Activated T-cell treated with anti-CD3 and anti-CD28 coated beads for 24 hours (primary cell): ENCODE measurements around the gene TMEM185A.
"Not testable (repeated sequence)": the region's sequence is repeated elsewhere in the genome, so short reads cannot be mapped to it uniquely, and the experiment has no call there.

Source experiments
- DNase-seq: peaks from one replicate; pipeline ENCODE4 v3.0.0-alpha.2; 2020; ENCODE audit warnings: low read depth

TMEM185A gene

DNA sequence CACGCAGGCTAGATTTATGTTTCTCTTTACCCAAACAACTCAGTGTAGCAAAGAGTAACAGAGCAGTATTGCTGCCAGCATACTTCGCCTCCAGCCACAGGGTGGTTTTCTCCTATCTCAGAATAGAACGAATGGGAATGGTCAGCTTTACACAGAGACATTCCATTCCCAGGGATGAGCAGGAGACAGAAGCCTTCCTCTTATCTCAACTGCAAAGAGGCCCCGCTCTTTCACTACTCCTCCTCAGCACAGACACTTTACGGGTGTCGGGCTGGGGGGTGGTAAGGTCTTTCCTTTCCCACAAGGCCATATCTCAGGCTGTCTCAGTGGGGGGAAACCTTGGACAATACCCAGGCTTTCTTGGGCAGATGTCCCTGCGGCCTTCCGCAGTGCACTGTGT is 4.8 kb downstream of the TMEM185A start:
- not testable (repeated sequence) for DNase-seq

DNA sequence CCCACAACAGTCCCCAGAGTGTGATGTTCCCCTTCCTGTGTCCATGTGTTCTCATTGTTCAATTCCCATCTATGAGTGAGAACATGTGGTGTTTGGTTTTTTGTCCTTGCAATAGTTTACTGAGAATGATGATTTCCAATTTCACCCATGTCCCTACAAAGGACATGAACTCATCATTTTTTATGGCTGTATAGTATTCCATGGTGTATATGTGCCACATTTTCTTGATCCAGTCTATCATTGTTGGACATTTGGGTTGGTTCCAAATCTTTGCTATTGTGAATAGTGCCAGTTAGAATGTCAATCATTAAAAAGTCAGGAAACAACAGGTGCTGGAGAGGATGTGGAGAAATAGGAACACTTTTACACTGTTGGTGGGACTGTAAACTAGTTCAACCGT is 11.9 kb downstream of the TMEM185A start:
- not testable (repeated sequence) for DNase-seq

DNA sequence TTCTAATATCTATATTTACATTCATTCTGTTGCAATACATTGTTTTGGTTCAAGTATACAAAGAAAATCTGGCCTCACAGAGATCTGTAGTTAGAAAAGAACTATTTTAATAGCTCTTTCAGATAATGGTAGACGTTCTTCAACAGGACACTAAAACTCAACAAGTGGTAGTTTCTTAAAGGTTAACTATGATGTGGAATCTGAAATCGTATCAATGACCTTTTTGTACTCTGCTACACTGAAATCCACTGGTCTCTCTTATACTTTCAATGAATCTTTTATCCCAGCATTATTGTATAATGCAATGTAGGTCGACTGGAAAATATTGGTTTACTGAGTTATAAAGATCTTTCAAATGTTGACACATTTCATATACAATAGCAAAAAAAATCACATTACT is 12.7 kb downstream of the TMEM185A start:
- DNase-seq = no peak

DNA sequence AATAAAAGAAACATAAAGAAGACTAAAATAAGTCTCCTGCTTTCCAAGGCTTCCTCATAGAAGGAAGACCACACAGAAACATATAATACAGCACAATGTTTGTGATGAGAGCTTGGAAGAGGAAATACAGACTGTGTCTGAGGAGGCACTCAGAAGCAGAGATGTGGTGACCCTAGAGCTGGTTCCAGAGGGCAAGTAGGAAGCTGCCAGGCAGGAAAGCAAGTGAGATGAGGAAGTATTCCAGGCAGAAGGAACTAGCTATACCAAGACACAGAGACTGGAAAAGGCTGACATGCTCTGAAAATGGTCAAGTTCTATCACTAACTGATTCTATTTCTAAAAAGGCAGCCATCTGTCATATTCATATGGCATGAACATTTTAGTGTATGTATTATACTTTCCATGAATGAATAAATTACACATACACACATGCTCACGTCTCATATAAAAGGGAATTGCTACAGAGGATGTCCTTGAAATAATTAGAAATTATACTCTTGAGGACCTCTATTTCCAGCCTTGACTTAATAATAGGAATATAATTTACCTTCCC is 19.9 kb downstream of the TMEM185A start:
- DNase-seq = no peak

DNA sequence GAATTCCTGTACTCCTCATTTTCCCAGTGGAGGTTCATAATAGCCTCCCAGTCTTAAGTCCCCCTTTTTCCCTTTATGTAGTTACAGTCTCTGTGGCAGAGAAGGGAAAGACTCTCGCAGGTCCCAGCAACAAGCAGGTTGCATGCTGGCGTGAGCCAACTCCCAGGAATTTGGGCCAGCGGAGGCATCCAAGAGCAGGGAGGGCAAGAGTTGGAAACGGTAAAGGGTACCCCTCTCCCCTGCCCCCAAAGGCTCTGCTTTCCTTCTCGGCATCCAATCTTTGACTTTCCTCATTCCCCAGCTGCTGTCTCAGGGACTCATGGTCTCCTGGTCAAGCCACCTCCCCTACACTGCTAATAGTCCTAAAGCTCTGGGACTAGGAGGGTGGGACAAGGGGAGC is 21.1 kb downstream of the TMEM185A start:
- DNase-seq = no peak

DNA sequence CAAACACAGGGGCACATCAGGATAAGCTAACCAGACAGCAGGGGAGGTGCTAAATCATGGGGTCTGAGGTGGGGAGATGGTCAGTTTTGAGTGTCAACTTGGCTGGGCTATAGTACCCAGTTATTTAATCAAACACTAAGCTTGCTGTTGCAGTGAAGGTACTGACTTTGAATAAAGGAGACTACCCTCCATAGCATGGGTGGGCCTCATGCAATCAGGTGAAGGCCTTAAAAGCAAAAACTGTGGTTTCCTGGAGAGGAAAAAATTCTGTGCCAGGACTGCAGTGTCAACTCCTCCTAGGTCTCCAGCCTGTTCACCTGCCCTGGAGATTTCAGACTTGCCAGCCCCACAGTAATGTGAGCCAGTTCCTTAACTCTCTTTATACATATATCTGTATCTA is 23.9 kb downstream of the TMEM185A start:
- no peak for DNase-seq

DNA sequence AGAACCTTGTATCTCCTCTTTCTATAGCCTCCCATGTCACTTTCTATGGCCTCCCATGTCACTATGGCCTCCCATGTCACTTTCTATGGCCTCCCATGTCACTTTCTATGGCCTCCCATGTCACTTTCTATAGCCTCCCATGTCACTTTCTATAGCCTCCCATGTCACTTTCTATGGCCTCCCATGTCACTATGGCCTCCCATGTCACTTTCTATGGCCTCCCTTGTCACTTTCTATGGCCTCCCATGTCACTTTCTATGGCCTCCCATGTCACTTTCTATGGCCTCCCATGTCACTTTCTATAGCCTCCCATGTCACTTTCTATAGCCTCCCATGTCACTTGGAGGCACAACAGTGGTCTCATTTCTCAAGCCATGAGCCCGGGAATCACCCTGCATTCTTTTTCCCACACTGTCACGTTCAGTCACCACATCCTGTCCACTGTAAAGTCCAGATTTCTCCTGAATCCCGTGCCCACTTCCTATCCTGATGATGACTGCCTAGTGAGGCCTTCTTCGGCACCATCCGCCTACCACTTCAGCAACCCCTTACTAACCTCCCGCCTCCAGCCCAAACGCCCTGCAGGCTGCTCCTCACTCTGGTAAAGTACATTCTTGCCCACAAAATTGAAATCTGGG is 26.2 kb downstream of the TMEM185A start:
- DNase-seq = not testable (repeated sequence)

DNA sequence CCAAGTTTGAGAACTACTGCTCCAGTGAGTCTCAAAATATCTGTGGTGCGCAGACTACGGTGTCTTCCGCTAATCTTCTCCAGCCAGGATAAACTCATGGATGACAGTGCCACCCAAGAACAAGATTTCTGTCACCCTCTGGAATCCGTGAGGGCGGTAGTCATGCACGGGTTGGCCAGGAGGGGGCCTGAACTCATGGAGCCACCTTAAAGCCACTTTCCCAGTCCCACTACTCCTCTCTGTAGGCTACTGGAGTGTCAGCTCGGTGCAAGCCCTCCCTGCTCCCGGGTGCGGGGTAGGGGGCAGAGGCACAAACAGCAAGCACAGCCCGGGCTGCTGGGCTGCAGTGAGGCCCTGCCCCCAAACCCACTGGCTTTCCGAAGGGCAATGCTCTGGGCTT is 33.0 kb downstream of the TMEM185A start:
- not testable (repeated sequence) for DNase-seq

DNA sequence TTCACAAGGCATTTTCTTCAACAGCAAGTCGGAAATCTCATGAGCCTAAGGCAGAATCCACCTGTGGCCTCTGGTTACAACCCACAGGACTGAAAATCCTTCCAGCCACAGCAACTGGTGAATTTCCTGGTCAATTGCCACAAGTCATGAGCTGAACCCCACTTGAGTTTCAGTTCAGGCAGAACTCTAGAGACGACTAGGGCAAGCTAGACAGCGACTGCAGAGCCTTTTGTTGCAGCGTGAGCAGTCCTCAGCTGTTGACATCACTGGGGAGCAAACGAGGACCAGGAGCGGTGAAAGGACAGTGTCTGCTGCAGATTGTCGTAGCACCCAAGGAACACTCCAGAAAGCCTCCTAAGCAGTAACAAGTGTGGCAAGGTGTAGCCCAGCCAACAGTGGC is 35.6 kb downstream of the TMEM185A start:
- DNase-seq = not testable (repeated sequence)

DNA sequence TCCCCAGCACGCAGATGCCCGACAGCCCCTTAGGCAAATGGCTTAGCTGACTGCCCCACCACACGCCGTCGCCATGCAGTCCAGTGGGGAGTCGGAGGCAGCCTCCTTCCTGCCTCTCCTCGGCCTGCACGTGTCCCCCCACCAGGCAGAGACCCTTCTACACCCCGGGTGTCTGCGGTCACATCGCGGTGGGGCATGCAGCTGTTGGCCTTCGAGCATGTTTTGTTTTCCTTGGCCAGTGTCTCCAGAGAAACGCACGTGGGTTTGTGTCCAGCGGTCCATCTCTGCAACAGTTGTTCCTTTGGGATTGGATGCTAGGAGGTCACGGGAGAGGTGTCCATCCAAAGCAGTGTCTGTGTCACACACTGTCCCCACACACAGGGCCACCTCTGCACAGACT is 36.4 kb downstream of the TMEM185A start, which contains the start of gene HSFX2:
Gene HSFX2, minus strand, starts transcription at position 101 of the 400 bp plus-strand sequence. CDS start 614 bp downstream, outside the sequence.
- DNase-seq = not testable (repeated sequence)

DNA sequence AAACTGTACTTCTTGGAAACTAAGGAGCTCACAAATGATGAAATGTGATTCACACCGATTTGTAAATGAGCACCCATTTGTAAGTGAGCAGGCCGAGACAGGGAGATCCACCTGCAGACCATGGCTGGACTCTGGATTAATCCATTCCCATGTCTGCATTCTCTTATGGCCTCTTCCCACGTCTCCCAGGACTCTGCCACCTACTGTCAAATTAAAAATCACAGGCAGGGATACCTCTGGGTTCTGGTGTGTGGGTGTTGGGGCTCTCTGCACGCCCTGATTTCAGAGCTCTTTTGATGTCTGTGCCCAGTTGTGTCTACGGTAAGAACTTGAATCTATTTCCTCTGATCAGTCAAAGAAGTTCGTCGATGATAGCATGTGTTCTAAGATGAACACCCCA is 40.6 kb downstream of the TMEM185A start:
- not testable (repeated sequence) for DNase-seq

DNA sequence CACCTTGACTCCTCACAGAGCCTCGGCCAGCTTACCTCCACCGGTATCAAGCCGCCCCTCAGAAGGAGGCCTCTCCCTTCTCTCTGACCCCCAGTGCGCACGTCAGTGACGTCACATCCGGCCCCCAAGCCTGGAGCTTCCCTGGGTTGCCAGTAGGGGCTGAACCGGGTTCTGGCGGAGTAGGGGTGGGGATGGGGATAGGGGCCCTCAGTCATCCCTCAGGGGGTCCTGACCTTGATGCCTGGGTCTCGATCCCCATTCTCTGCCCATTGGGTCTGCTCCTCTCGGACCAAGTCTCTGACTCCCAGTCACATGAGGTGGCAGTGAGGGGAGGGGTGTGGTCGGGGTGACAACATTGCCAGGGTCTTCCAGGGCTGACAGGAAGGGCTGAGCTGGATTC is 44.2 kb downstream of the TMEM185A start, which contains the start of gene MAGEA9B:
Gene MAGEA9B, minus strand, starts transcription at position 101 of the 400 bp plus-strand sequence. CDS start 4,280 bp downstream, outside the sequence.
- DNase-seq = not testable (repeated sequence)

DNA sequence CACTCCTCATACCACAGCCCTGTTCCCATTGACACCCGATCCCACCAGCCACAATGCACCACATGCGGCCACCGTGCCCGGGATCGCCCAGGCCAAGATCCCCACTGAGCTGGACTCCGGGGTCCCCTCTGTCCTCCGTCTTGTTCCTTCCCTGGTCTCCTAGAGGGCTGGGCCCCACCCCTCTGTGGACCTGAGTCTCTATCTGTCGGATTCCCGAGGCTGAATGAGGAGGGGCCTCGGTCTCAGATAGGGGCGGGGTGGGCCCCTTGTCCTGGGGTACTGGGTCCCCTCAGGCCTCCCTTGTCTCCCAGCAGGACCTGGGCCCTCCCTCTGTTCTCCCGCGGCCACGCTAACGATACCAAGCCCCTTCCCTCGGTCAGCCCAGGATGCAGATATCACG is 46.0 kb downstream of the TMEM185A start:
- DNase-seq = not testable (repeated sequence)

DNA sequence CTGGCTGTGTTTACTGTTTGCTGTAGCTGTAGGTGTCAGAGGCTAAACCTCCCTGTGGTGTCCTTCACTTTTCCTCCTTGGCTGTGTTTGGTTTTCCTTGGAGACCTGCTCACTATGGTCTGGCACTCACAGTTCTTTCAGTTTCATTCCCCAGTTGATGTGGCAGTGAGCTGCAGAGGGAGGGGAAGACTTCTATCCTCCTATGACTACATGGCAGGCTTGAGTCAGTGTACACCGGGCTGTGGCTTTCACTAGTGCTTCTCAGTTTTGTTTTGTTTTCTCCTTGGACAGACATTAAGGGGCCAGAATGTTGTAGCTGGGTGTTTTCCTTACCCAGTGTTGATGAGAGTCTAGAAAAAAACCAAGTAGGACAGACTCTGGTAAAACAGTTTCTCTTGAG is 58.1 kb downstream of the TMEM185A start:
- DNase-seq = not testable (repeated sequence)

DNA sequence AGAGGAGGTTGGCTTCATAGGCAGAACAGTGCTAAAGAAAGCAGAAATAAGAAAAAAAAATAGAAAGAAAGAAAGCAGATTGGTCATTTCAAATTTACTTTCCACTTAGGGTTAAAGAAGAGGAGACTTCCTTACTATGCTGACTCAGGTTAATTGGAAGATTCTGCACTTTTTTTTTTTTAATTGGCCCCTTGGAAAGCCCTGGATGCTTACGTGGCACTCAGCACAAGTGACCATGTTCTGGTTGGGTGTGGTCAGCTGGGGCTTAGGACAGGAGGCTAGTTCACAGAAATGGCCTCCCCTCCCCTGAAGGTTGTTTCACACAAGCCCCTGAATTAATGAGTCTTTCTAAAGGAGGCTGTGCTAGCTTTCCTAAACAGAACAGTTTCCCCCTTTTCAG is 58.8 kb downstream of the TMEM185A start:
- no peak for DNase-seq

DNA sequence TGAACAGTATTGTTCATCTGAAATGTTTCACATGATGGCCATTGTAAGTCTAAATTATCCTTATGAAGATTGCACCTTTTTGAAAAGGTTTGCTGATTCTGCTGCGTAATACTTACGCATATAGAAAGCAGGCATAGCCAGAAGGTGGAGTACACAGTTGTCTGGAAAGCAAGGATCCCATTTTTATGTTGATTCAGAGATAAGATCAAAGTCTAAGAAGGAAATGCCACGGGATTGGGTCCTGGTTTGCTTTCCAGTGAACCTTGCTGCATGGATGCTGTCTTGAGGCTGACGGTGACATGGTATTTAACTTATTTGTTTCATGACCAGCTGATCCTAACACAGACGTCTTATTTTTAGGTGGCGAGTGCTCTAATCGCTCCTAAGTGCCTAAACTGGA is 59.8 kb downstream of the TMEM185A start:
- no peak for DNase-seq

DNA sequence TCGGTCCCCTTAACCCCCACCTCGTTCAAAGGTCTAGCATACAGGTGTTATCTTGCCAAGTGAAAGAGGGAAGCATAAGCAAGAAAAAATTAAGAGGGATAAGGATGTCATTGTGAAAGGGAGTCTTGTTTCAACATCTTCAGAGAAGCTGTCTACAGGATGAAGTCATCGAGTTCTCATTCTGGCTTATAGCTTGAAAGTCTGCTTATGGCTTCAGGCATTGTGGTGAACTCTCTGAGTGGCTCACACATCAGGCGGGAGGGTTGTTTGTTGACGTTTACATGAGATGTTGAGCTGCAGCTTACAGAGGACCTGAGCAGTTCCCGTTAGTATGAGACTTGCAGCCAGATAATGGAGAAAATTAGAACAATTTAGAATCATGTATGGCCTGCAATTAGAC is 60.9 kb downstream of the TMEM185A start:
- no peak for DNase-seq

DNA sequence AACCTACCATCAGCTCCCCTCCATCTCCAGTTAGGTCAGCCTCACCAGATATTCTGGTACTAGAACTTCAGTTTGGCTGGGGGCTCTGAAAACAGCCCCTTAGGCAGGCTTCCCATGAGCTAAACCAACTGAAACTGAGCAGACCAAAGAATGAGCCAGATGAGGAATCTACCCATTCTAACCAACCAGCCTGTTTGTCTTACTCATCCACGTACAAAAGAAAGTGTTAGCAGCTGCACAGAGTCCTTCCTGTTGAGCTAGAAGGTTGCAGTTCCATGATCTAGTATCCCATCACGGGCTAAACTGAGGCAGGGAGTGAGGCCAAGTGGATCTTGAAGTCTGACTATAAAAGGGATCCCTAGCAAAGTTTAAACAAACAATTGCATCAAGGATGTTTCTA is 61.8 kb downstream of the TMEM185A start:
- DNase-seq = no peak

DNA sequence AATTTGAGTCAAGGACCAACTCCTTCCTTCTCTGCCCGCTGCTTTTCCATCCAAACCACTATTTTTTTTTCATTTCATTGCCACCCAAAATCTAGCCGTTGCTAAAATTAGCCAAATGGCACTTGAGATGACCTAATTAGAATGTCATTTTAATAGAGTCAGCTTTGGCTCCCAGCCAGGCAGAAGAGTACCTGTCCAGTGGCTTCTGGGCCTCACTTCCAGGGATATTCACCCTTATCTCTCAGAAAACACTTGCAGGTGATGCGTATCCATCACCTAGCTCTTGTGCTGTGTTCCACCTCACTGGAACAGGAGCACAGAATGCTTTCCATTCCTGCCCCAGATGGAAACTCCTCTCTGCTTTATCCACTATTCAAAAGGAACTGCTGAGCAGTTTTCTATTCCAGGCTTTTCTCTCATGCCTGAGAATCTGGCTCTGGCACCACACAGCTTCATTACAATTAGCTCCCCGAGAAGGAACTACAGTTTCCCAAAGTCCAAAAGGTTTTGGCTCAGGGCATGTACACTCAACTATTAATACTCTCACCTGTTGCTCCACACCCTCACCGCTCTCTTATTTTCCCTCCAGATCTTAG is 62.8 kb downstream of the TMEM185A start:
- DNase-seq = no peak

DNA sequence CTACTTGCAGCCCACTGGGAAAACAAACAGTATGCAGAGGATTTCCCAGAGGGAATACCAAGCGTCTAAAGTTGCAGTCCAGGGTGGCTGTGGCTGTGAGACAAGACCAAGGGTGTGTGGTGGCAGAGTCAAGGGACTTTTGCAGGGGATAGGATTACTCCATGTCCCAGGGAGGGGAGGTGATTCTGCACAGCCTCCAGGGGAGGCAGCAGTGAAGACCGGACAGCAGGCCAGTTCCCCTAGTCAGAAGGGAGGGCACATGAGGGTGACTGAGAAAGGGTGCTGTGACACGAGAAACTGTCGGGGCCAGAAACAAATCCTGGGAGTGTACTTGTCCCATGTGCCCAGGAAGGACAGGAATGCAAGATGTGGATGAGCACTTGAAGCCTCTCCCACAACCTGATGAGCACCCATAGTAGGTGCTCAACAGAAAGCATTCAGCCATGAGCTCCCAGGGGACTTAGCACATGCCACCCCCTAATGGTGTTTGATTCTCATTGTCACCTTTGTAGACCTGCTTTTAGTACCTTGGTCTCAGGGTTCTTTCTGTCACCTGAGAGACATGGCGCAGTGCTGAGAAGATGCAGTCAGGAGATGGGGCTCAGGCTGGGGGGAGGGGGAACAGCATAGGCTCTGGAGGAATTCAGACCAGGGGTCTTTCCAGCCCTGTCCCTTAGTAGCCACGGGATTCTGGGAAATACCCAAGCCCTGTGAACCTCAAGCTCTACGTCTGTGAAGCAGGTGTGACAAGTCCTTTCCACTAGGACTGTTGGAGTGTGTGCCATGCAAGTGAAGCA is 63.8 kb downstream of the TMEM185A start:
- DNase-seq = no peak

DNA sequence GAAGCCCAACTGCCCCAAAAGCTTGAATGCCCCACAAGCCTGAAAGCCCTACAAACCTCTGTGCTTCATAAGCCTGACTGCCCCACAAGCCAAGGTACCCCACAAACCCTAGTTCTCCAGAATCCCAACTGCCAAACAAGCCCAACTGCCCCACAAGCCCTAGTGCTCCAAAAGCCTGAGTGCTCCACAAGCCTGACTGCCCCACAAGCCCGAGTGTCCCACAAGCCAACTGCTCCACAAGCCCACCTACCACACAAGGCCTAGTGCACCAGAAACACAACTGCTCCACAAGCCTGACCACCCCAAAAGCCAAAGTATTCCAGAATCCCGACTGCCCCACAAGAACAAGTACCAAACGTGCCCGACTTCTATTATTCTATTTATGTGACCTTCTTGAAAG is 68.2 kb downstream of the TMEM185A start:
- no peak for DNase-seq

DNA sequence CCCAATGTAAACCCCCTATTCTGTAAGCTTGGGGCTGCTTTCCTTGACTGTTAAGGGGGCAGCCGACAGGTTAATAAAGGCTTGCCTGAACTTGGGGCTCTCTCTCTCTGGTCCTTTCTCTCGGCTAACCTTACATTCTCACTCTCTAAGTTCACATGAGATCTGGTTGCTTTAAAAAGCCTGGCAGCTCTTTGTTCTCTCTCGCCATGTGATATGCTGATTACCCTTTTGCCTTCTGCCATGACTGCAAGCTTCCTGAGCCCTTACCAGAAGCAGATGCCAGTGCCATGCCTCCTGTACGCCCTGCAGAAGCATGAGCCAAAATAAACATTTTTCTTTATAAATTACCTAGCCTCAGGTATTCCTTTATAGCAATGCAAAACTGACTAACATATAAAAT is 76.3 kb downstream of the TMEM185A start:
- not testable (repeated sequence) for DNase-seq

DNA sequence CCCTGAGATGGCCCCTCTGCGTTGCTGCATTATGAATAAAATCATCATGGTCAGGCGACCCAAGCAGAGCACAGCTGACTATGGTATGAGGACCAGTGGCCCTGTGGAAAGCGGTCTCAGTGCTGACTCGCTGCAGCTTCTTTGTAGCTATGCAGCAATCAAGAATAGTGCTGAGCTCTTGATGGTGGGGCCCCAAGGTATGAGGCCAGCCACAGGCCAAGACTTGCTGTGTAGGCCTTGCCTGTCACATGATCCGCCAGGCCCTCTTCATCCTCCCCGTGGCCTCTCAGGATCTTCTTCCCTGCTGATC is 79.7 kb downstream of the TMEM185A start:
- not testable (repeated sequence) for DNase-seq
